GM23338 (cell line): ENCODE measurements around the gene HSF5. TPM values are rescaled to one million over a fixed set of nuclear protein-coding genes. Genes with fewer than 3 reads are reported as not detected.

Experiments
- ATAC-seq: fragments of 200-7000 bp; cut with Tn5 transposase; 3 replicates; pipeline ENCODE4 v1.9.1; 2020
- DNase-seq: peaks from one replicate; pipeline ENCODE4 v3.0.0-alpha.2; 2015; ENCODE audit warnings: low spot score
- H2AFZ ChIP-seq: fragments of 200-600 bp; sonication (generic); 2 replicates; pipeline ENCODE4 v1.8.0; 2016; ENCODE audit warnings: antibody characterized with exemption, mild to moderate bottlenecking, moderate library complexity
- H3F3A ChIP-seq: fragments of 200-600 bp; sonication (generic); replicated peaks from 2 replicates; pipeline ENCODE4 v1.8.0; 2017; ENCODE audit warnings: antibody characterized with exemption, mixed run types, low read depth
- H3K27ac ChIP-seq: fragments of 200-600 bp; sonication (generic); 2 replicates; pipeline ENCODE4 v1.6.1; 2016; ENCODE audit warnings: low read depth
- H3K27me3 ChIP-seq: fragments of 200-600 bp; sonication (generic); 2 replicates; pipeline ENCODE4 v1.8.0; 2016; ENCODE audit warnings: mild to moderate bottlenecking, mixed run types, moderate library complexity; ENCODE audit not compliant: insufficient read depth
- H3K36me3 ChIP-seq: fragments of 200-600 bp; sonication (generic); 2 replicates; pipeline ENCODE4 v1.8.0; 2016; ENCODE audit warnings: mild to moderate bottlenecking; ENCODE audit not compliant: insufficient read depth
- H3K4me1 ChIP-seq: fragments of 200-600 bp; sonication (generic); 2 replicates; pipeline ENCODE4 v1.8.0; 2016; ENCODE audit warnings: mild to moderate bottlenecking, moderate library complexity; ENCODE audit not compliant: insufficient read depth
- H3K4me2 ChIP-seq: fragments of 200-600 bp; sonication (generic); 2 replicates; pipeline ENCODE4 v1.7.1; 2017; ENCODE audit warnings: mixed run types
- H3K4me3 ChIP-seq: fragments of 200-600 bp; sonication (generic); 2 replicates; pipeline ENCODE4 v1.6.1; 2016; ENCODE audit warnings: mixed run types
- H3K79me2 ChIP-seq: fragments of 200-600 bp; sonication (generic); replicated peaks from 2 replicates; pipeline ENCODE4 v1.8.0; 2017; ENCODE audit warnings: mild to moderate bottlenecking; ENCODE audit not compliant: insufficient read depth
- H3K9me2 ChIP-seq: fragments of 200-600 bp; sonication (generic); 2 replicates; pipeline ENCODE4 v1.8.0; 2017; ENCODE audit not compliant: insufficient read depth
- H4K20me1 ChIP-seq: fragments of 200-600 bp; sonication (generic); replicated peaks from 2 replicates; pipeline ENCODE4 v1.8.0; 2017; ENCODE audit warnings: mild to moderate bottlenecking; ENCODE audit not compliant: insufficient read depth
- H3K27ac Mint-ChIP-seq: 2 replicates; pipeline ENCODE4 v1.8.0; 2020; ENCODE audit warnings: inconsistent platforms, mild to moderate bottlenecking, moderate library complexity, mixed read lengths
- H3K27me3 Mint-ChIP-seq: 3 replicates; pipeline ENCODE4 v1.8.0; 2022; ENCODE audit warnings: low read depth, mild to moderate bottlenecking, moderate library complexity, mixed read lengths, inconsistent platforms; ENCODE audit not compliant: insufficient read depth, poor library complexity
- H3K36me3 Mint-ChIP-seq: 3 replicates; pipeline ENCODE4 v1.8.0; 2021; ENCODE audit warnings: low read depth, mild to moderate bottlenecking, inconsistent platforms, moderate library complexity, mixed read lengths
- H3K4me1 Mint-ChIP-seq: 3 replicates; pipeline ENCODE4 v1.8.0; 2020; ENCODE audit warnings: mild to moderate bottlenecking, inconsistent platforms, mixed read lengths
- H3K4me3 Mint-ChIP-seq: 3 replicates; pipeline ENCODE4 v1.8.0; 2021; ENCODE audit warnings: moderate library complexity, mild to moderate bottlenecking, inconsistent platforms, mixed read lengths
- H3K9me3 Mint-ChIP-seq: 3 replicates; pipeline ENCODE4 v1.8.0; 2020; ENCODE audit warnings: moderate library complexity, mild to moderate bottlenecking, inconsistent platforms, mixed read lengths
- CREB1 ChIP-seq: fragments of 250-450 bp; sonication (Bioruptor Pico); IDR thresholded peaks from 2 replicates; pipeline ENCODE4 v1.5.0; 2020; ENCODE audit warnings: low read depth, mild to moderate bottlenecking, moderate library complexity
- EZH2phosphoT487 ChIP-seq: fragments of 200-600 bp; sonication (generic); IDR thresholded peaks from one replicate; pipeline ENCODE4 v1.8.1; 2018; ENCODE audit warnings: antibody characterized with exemption; ENCODE audit not compliant: unreplicated experiment
- JUNB ChIP-seq: IDR thresholded peaks from one replicate; pipeline ENCODE4 v1.6.1; 2016; ENCODE audit warnings: antibody characterized with exemption; ENCODE audit not compliant: unreplicated experiment
- NANOG ChIP-seq: IDR thresholded peaks from 2 replicates; pipeline ENCODE4 v1.6.1; 2016; ENCODE audit warnings: antibody characterized with exemption, borderline replicate concordance
- POLR2AphosphoS5 ChIP-seq: IDR thresholded peaks from 2 replicates; pipeline ENCODE4 v1.6.1; 2016; ENCODE audit warnings: antibody characterized with exemption, low read depth
- STAT1 ChIP-seq: IDR thresholded peaks from one replicate; pipeline ENCODE4 v1.6.1; 2016; ENCODE audit warnings: antibody characterized with exemption; ENCODE audit not compliant: unreplicated experiment
- ZNF114 ChIP-seq: fragments of 250-450 bp; sonication (Bioruptor Pico); IDR thresholded peaks from 2 replicates; pipeline ENCODE4 v1.5.0; 2020; ENCODE audit warnings: mild to moderate bottlenecking, moderate library complexity
- ZNF331 ChIP-seq: fragments of 250-450 bp; sonication (Bioruptor Pico); IDR thresholded peaks from 2 replicates; pipeline ENCODE4 v1.5.0; 2020; ENCODE audit warnings: low read depth, mild to moderate bottlenecking, moderate library complexity
- polyA plus RNA-seq: library from polyadenylated mRNA; unstranded; fragments of >200 nt; fragmentation: Nextera tagmentation; extraction: Ambion mirVana; gene quantifications from 2 replicates; pipeline ENCODE4 v1.2.1, GENCODE V29; 2016
- total RNA-seq: library from RNA; depleted of rRNA; stranded (reverse); fragments of >200 nt; shearing (Covaris generic); gene quantifications from 2 replicates; pipeline ENCODE4 v1.2.3, GENCODE V29; 2014
- TF ChIP-seq, protein P1 (sequence below): fragments of 250-450 bp; sonication (Bioruptor Pico); IDR thresholded peaks from 2 replicates; pipeline ENCODE4 v1.5.0; 2020; ENCODE audit warnings: mild to moderate bottlenecking, moderate library complexity
- TF ChIP-seq, protein P2 (sequence below), 2 experiments: fragments of 200-600 bp in 1 of 2; sonication (generic) in 1 of 2; conservative IDR thresholded peaks; 2 replicates each; pipeline versions ENCODE4 v1.5.1 to v1.6.1; 2016 to 2017; ENCODE audit warnings: antibody characterized with exemption in 2 of 2, low read depth in 2 of 2, mild to moderate bottlenecking in 2 of 2, moderate library complexity in 1 of 2

Gene HSF5
- total and polyA plus RNA-seq, 2 experiments from 2014 or later, result 0.24 TPM; not detected in 1

DNA sequence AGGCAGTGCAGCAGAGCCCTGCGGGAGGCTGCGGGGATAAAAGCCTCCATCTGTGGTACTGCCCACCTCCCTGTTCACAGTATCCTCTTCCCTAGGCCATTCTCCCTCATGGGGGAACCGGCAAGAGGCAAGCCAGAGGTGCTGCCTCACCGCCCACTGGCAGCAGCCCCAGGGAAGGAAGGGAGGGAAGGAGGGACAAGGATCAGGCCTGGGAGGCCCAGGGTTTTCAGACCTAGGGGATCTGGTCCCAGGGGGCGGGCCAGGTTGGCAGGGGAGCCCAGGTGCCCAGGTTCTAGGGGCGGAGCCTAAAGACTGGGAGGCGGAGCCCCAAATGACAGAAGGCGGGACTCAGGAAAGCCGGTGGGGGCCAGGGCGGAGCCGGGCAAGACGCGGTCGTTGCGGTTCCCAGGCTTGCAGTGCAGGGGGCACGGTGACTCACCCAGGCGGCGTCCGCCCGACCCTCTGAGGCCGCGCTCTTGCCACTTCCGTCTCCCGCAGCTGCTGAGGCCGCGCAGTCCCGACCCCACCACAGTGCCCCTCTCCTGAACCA lies 29.2 kb upstream of the HSF5 start:
- Histone ChIP-seq H3K79me2 (peaks cover 26% of the 10 kb centered on the region), H3K4me3 (peak overlapping the region; percentile 93), H3K9me2 (0 out of 2 replicates have a peak, but pooled peaks cover 4% of the 10 kb centered on the region), H3K27ac (peak overlapping the region; percentile 95), H3K36me3 (peaks cover 5% of the 10 kb centered on the region; the same call in 1 of the 2 replicates), H3K4me1 (peaks cover 24% of the 10 kb centered on the region), H3K4me2 (peak overlapping the region; percentile 90), H3F3A (peaks cover 8% of the 10 kb centered on the region; the same call in 1 of the 2 replicates), H2AFZ (no peak overlapping the region), H4K20me1 (no peaks in the 10 kb centered on the region; the same call in 1 of the 2 replicates), H3K27me3 (no peaks in the 10 kb centered on the region)
- ATAC-seq (no peak), DNase-seq (no peak)
- peaks cover 6% of the 10 kb centered on the region; the same call in 2 of the 3 replicates for H3K36me3 Mint-ChIP-seq
- H3K27ac Mint-ChIP-seq, result peak overlapping the region; percentile 96
- peak; percentile 38; the same call in 1 of the 2 replicates for TF ChIP-seq POLR2AphosphoS5
- TF ChIP-seq EZH2phosphoT487, result no peak
- H3K9me3 Mint-ChIP-seq, result no peaks in the 10 kb centered on the region; the same call in 2 of the 3 replicates
- H3K4me1 Mint-ChIP-seq, result peaks cover 30% of the 10 kb centered on the region
- peaks cover 15% of the 10 kb centered on the region for H3K27me3 Mint-ChIP-seq
- H3K4me3 Mint-ChIP-seq, result peak overlapping the region; percentile 93

DNA sequence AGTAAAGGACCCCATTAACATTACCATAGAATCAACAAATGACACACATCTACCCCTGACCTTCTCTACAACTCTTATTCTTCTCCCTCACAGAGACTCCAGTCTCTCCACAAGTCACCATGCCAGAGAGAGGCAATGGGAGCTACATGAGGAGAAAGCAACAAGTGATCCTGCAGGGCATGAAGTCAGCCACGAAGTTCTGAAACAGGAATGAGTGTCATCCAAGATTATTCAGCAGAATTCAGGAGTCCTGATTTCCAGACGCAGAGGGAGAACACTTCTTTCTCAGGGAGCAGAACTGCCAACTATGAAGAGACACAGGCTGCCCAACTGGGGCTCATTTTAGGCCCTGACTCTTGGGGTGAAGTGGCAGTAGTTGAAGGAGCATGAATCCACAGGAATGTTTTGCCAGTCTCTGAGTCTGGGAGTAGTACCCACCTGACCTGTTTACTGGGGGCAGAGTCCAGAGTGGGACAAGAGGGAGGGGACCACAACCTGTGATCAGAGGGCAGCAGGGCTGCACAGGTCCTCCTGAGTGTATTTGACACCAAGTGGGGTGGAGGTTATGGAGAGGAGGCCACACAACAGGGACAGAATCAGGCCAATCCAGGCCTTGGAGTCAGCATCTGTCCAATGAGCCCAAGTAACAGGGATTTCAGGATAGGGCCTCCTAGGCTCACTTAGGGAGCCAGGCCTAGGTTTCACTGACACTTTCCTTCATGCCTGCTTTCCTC lies 28.6 kb upstream of the HSF5 start:
- peak overlapping the region; percentile 90 for H3K4me2 ChIP-seq
- H3K9me2 ChIP-seq, result 0 out of 2 replicates have a peak, but pooled peaks cover 4% of the 10 kb centered on the region
- Mint-ChIP-seq H3K36me3 (peaks cover 11% of the 10 kb centered on the region), H3K4me1 (peaks cover 30% of the 10 kb centered on the region), H3K9me3 (no peaks in the 10 kb centered on the region; the same call in 2 of the 3 replicates), H3K27me3 (peaks cover 13% of the 10 kb centered on the region), H3K4me3 (peak overlapping the region; percentile 93), H3K27ac (peak overlapping the region; percentile 96)
- peaks cover 29% of the 10 kb centered on the region for H3K79me2 ChIP-seq
- ATAC-seq (no peak), DNase-seq (no peak)
- H3K27ac ChIP-seq, result peak overlapping the region; percentile 95
- peaks cover 24% of the 10 kb centered on the region for H3K4me1 ChIP-seq
- H3K27me3 ChIP-seq, result no peaks in the 10 kb centered on the region
- no peaks in the 10 kb centered on the region; the same call in 1 of the 2 replicates for H4K20me1 ChIP-seq
- H3F3A ChIP-seq, result peaks cover 8% of the 10 kb centered on the region; the same call in 1 of the 2 replicates
- peak overlapping the region; percentile 93 for H3K4me3 ChIP-seq
- peaks cover 10% of the 10 kb centered on the region; the same call in 1 of the 2 replicates for H3K36me3 ChIP-seq
- H2AFZ ChIP-seq, result no peak overlapping the region
- TF ChIP-seq ZNF331 (CRISPR knock-in tag) (no peak), JUNB (no peak), STAT1 (no peak), NANOG (no peak), EZH2phosphoT487 (no peak), CREB1 (CRISPR knock-in tag) (no peak), ZNF114 (CRISPR knock-in tag) (no peak)
- TF ChIP-seq, protein P1, sequence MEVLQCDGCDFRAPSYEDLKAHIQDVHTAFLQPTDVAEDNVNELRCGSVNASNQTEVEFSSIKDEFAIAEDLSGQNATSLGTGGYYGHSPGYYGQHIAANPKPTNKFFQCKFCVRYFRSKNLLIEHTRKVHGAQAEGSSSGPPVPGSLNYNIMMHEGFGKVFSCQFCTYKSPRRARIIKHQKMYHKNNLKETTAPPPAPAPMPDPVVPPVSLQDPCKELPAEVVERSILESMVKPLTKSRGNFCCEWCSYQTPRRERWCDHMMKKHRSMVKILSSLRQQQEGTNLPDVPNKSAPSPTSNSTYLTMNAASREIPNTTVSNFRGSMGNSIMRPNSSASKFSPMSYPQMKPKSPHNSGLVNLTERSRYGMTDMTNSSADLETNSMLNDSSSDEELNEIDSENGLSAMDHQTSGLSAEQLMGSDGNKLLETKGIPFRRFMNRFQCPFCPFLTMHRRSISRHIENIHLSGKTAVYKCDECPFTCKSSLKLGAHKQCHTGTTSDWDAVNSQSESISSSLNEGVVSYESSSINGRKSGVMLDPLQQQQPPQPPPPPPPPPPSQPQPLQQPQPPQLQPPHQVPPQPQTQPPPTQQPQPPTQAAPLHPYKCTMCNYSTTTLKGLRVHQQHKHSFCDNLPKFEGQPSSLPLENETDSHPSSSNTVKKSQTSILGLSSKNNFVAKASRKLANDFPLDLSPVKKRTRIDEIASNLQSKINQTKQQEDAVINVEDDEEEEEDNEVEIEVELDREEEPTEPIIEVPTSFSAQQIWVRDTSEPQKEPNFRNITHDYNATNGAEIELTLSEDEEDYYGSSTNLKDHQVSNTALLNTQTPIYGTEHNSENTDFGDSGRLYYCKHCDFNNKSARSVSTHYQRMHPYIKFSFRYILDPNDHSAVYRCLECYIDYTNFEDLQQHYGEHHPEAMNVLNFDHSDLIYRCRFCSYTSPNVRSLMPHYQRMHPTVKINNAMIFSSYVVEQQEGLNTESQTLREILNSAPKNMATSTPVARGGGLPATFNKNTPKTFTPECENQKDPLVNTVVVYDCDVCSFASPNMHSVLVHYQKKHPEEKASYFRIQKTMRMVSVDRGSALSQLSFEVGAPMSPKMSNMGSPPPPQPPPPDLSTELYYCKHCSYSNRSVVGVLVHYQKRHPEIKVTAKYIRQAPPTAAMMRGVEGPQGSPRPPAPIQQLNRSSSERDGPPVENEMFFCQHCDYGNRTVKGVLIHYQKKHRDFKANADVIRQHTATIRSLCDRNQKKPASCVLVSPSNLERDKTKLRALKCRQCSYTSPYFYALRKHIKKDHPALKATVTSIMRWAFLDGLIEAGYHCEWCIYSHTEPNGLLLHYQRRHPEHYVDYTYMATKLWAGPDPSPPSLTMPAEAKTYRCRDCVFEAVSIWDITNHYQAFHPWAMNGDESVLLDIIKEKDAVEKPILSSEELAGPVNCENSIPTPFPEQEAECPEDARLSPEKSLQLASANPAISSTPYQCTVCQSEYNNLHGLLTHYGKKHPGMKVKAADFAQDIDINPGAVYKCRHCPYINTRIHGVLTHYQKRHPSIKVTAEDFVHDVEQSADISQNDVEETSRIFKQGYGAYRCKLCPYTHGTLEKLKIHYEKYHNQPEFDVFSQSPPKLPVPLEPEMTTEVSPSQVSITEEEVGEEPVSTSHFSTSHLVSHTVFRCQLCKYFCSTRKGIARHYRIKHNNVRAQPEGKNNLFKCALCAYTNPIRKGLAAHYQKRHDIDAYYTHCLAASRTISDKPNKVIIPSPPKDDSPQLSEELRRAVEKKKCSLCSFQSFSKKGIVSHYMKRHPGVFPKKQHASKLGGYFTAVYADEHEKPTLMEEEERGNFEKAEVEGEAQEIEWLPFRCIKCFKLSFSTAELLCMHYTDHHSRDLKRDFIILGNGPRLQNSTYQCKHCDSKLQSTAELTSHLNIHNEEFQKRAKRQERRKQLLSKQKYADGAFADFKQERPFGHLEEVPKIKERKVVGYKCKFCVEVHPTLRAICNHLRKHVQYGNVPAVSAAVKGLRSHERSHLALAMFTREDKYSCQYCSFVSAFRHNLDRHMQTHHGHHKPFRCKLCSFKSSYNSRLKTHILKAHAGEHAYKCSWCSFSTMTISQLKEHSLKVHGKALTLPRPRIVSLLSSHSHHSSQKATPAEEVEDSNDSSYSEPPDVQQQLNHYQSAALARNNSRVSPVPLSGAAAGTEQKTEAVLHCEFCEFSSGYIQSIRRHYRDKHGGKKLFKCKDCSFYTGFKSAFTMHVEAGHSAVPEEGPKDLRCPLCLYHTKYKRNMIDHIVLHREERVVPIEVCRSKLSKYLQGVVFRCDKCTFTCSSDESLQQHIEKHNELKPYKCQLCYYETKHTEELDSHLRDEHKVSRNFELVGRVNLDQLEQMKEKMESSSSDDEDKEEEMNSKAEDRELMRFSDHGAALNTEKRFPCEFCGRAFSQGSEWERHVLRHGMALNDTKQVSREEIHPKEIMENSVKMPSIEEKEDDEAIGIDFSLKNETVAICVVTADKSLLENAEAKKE, result no peak
- TF ChIP-seq, protein P2, sequence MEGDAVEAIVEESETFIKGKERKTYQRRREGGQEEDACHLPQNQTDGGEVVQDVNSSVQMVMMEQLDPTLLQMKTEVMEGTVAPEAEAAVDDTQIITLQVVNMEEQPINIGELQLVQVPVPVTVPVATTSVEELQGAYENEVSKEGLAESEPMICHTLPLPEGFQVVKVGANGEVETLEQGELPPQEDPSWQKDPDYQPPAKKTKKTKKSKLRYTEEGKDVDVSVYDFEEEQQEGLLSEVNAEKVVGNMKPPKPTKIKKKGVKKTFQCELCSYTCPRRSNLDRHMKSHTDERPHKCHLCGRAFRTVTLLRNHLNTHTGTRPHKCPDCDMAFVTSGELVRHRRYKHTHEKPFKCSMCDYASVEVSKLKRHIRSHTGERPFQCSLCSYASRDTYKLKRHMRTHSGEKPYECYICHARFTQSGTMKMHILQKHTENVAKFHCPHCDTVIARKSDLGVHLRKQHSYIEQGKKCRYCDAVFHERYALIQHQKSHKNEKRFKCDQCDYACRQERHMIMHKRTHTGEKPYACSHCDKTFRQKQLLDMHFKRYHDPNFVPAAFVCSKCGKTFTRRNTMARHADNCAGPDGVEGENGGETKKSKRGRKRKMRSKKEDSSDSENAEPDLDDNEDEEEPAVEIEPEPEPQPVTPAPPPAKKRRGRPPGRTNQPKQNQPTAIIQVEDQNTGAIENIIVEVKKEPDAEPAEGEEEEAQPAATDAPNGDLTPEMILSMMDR (conservative IDR thresholded peaks at IDR 0.05; ENCODE audit: low read depth in 2 of 2), result no peak
